OCI-LY1 (cell line): Measurements from ENCODE around the gene GALNT10.

Source experiments
- CTCF ChIP-seq: fragments of 200-600 bp; sonication (generic), shearing (Covaris generic); IDR thresholded peaks from 2 replicates; pipeline ENCODE4 v1.5.1; 2017; ENCODE audit warnings: mild to moderate bottlenecking, antibody characterized with exemption, low read length, moderate library complexity, mixed read lengths
- EZH2 ChIP-seq: fragments of 200-600 bp; sonication (generic), shearing (Covaris generic); IDR thresholded peaks from 2 replicates; pipeline ENCODE4 v1.8.0; 2017; ENCODE audit warnings: borderline replicate concordance, mixed run types, mild to moderate bottlenecking, antibody characterized with exemption, low read length, moderate library complexity, mixed read lengths

DNA sequence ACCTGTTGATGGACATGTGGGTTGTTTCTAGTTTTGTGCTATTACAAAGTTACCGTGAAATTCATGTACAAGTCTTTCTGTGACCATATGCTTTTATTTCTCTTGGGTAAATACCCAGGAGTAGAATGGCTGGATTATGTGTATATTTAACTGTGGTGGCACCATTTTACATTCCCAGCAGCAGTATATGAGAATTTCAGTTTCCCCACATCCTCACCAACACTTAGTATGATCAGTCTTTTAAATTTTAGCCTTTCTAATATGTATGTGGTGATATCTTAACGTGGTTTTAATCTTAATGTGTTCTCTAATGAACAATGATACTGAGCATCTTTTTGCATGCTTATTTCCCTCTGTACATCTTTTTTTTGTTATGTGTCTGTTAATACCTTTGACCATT, 36.6 kb downstream of the GALNT10 start:
- TF ChIP-seq CTCF: no peak
- TF ChIP-seq EZH2: no peak
